IPS-NIHi7 (cell line): ENCODE results near the gene SLCO3A1.
"Not testable (repeated sequence)": the region's sequence is repeated elsewhere in the genome, so short reads cannot be mapped to it uniquely, and the experiment has no call there.

Experiments
- DNase-seq: peaks from one replicate; pipeline ENCODE4 v3.0.0; 2012; ENCODE audit warnings: mixed read lengths; ENCODE audit errors: extremely low spot score

Gene SLCO3A1

DNA sequence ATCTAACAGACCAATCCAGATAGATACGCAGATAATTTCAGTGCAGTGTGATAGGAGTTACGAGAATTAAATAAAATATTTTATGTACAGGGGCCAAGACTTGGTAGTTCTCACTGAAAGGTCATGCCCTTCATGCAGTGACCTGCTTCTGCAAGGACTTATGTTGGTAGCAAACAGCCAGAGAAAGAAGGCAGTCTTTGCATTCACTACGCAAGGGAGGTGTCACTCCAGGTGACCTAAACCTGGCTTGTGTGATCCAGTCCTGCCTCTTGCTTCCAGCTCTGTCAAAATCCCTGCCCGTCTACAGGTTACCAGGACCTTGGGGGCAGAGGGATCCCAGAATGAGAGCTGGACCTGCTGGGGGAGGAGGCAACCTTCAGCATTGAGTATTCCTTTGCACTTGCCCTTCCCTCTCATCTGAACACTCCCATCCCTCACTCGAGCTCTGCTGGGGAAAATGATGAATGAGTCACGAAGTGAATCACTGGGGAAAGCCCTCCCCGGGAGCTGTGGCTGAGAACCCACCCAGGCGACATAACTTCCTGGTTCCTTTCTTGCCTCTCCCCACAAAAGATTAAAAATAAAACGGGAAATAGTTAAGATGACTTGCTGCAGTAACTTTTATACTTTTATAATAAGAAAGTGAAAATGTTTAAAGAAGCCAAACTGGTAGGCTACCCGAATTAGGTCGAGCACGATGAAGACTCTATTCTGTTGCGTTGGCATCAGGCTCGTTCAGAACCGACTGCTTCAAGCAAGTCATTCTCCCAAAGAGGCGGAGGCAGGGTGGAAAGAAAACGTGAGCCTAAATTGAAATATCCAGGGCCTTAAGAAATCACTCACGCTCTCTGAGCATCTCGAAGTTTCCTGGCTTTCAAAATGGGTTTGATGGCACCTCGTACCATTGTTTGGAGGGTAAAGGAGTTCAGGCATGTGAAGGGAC is 216.1 kb downstream of the SLCO3A1 start:
- DNase-seq, result peak; percentile 29

DNA sequence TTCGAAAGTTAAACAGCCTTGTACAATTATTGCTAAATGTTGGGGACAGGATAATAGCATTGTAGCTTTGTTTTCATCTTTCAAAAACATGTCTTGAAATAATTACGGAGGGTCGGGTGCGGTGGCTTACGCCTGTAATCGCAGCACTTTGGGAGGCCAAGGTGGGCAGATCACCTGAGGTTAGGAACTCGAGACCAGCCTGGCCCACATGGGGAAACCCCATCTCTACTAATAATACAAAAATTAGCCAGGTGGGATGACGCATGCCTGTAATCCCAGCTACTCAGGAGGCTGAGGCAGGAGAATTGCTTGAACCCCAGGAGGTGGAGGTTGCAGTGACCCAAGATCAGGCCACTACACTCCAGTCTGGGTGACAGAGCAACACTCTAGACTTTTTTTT is 216.7 kb downstream of the SLCO3A1 start:
- DNase-seq, result not testable (repeated sequence)

DNA sequence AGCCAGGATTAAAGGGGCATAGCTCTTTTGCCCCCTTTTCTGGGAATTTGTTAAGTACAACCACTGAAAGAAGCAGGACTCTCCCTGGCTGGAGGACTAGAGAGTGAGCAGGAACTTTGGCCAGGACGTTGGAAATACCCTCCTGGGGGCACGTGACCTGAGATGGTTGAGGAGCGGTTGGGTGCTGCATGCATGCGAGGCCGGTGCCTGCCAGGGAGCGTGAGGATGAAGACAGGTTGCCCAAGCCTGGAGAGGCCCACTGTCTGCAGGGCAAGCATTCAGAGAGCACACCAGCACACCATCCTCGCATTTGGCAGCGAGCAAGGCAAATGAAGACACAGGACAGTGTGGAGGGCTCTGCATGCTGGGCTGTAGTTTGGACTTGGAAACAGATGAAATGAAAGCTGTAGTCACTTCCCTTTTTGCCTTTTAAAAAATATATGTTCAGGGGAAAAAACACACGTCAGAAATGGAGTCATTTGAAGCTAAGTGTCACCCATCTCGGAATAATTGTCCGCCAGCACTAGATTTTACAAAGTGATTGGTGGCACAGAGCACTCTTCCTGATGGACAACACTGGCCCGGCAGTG is 217.6 kb downstream of the SLCO3A1 start:
- no peak for DNase-seq

DNA sequence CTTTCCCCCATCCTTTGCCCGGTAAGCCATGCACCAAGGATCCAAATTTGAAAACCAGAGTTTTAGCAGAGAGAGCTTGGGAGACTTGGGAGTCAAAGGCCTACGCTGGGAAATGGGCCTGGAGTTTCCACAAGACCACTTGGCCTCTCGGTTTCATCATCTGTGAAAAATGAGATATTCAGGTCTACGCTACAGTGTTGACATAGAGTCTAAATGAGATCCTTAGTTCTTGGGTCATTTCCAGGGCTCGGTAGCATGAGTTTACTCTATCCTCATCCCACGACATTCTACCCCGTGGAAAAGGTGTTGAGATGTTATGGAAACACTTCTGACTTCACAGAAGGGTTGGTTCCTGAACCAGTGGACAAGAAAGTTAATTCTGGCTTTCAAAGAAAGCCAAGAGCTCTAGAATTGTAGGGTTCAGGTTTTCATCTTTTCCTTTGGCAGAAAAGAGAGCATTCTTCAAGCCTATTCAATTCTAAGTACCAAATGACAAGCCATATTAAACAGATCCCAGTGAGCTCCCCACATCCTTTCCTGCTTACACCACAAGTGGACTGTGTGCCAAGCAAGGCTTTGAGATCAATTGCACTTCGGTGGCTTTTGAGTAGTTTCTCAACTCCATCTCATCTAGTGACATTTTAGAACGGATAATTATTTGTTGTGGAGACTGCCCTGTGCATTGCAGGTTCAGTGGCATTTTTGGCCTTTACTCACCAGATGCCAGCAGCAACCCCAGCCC is 219.7 kb downstream of the SLCO3A1 start:
- DNase-seq, result no peak

DNA sequence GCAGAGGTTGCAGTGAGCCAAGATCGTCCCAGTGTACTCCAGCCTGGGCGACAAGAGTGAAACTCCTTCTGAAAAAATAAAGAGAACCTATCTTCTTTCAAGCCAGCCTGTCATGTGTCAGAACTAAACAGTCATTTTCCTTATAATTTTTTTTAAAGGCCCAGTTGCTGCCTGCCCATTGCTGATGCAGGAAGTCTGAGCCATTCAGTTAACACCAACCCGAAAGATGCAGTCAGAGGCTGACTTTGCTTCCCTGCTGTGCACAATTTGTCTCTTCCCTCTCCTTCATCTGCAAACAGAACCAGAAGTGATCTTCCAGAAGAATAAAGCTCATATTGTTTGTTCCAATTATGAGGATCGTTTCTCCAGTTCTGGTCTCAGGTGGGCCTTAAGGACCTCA is 220.6 kb downstream of the SLCO3A1 start:
- DNase-seq, result no peak

DNA sequence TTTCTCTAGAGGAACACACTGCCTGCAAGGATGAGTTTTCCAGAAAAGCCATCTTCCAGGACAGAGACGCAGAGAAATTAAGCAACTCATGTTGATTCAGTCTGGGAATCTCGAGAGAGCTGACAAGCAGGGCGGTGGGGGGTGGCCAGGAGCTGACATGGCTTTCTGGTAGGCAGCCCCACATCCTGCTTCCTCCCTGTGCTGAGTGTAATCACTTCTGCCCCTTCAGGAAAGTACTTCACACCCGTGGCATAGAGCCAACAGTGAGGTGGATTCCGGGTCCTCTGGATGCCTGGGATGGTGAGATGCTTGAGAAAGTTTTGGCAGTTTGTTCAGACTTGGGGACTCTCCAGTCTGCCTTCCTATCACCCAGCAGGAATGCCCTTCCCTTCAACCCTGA is 221.1 kb downstream of the SLCO3A1 start:
- no peak for DNase-seq

DNA sequence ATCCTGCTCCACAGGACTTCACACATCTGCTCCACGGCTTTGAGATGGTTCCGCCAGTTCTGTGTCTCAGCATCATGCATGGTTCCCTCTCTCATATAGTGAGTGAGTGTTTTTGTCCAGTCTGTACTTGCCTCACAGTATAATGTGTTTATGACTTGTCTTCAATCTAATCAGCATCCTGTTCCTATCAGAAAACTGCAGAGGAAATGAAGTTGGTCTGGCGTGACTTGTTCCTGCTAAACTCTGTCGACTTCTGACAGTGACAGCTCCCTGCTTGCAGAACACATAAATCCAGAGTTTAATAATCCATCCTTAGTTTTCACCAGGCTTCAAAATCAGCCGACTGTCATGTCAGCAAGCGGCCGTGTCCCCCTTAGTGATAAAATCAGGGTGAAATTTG is 222.3 kb downstream of the SLCO3A1 start:
- no peak for DNase-seq

DNA sequence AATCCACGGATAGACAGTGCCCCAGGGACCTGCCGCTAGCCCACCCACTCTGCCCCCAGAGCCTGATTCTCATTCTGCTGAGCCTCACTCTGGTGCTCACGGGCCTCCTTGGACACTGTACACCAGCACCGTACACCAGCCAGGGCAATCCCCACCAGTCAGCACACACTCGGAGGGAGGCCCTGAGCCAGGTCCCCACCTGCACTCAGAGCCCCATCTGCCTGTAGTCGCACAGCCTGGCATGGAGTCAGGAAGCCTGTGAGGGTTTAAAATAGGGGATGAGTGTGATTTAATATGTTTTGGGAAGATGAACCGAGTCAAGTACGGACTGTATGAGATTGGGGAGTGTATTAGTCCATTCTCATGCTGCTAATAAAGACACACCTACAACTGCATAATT is 223.0 kb downstream of the SLCO3A1 start:
- no peak for DNase-seq

DNA sequence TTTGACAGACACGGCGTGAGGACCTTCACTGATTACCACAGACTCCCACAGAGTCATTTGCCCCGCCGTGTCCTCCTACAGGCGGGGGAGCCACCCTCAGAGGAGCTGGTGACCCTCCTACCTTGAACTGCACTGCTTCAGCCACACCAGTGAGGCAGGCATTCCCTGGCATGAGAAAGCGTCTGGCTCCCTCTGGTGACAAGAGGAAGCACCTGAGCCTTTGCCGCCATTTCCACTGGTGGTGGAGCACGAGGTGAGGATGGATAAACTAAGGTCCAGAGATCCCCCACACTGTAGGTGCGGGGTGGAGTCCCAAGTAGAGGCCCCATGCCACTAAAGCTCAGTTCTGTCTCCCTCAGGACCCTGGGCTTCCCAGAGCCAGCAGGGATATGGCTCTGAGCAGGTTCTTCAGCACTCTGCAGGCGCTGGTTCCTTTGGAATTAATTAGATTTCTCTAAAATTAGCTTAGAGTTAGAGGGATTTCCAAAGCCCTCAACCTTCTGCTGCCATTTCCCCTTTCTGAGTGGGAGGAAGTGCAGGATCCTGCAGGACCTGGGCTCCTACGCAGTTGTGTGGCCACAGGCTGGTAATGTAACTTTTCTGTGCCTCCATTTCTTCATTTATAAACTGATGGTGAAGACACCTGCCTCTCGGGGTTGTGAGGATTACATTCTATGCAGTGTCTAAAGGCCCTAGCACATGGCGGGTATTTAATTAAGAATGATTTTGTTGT is 224.0 kb downstream of the SLCO3A1 start:
- DNase-seq, result peak; percentile 83

DNA sequence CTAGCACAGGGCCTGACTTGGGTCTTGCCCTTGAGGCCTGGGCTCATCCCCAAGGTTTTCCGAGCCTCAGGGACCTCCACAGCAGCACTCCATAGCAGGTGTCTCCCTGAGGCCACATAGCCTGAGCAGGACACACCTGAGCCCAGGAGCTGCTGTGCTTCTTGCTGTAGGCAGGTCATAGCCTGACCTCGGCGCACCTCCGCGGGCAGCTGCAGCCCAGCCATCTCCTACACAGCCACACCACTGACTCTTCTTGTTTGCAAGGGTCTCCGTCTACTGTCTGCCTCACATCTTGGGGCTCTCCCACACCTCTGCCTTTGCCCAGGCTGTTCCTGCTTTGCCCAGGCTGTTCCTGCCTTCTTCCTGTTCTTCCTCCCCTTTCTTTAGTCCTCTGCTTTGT is 224.8 kb downstream of the SLCO3A1 start:
- DNase-seq, result no peak

DNA sequence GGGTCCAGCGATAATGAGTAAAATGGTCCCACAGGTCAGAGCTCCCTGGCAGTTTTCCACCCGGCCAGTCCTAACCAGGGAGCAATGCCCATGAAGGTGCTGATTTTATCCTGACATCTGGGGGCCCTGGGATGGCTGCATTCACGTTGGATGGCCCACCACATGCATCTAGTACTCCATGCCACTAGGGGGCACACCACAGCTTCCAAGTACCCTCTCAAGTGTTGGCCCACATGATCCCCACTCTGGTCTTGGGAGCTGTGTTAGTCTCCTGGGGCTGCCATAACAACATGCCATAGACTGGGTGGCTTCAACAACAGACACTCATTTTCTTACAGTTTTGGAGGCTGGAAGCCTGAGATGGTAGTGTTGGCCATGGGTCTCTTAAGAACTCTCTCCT is 225.5 kb downstream of the SLCO3A1 start:
- DNase-seq, result peak; percentile 46

DNA sequence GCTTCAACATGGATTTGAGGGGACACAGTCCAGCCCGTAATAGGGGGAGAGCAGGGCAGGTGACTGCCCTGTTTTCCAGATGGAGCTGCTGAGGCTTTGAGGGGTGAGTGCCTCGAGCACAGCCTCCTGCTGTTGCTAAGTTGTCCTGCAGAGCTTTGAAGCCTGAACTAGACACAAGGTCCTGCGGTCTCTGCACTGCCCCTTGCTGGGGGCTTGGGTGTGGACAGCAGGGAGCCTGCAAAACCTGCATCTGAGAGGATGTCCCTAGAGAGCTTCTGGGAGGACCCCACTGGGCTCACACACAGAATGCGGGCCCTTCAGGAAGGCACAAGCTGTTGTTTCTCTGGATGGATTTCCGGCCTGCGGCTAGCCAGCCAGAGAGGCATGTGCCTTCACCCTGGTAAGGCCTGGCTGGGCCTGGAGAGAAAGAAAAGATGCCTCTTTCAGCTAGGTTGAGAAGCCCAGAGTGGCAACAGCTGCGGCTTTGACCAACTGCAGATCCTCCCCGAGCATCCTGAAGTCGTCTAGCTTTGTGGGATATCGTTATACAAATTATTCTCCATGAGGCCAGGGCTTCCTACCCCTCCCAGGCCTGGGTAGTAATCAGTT is 226.2 kb downstream of the SLCO3A1 start:
- DNase-seq, result no peak

DNA sequence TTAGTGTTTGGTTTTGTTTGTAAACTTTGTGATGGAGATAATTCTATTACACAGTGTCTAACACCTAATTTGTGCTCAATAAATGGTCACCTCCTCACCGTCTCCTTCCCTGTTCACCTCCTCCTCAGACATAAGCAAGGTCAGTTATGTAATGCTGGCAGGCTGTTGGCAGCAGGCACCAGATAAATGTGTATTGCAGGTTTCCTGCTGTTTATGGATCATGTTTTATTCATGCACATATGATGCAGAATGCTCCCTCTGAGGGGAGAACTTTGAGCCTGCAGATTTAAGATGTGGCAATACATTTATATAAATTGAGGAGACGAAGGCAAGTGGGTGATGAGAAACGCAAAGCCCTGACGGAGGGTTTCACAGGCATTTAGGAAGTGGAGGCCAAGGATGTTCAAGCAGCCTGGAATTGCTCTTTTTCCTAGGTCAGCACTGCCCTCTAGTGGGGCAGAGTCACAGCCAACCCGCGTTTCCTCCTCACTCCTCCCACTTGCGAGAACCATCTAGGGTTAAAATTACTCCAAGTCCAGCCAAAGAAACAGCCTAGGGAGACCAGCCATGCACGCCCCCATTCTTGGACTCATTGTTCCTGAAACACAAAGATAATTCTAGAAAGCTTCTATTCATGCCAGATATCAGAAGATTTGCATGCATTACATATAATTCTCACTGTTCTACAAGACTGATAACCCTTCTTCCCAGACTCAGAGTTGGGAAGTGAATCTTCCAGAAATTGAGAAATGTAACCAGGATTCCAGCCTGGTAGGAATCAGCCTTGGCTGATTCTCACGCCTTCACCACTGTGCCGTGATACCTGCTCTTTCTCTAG is 228.7 kb downstream of the SLCO3A1 start:
- peak; percentile 79 for DNase-seq

DNA sequence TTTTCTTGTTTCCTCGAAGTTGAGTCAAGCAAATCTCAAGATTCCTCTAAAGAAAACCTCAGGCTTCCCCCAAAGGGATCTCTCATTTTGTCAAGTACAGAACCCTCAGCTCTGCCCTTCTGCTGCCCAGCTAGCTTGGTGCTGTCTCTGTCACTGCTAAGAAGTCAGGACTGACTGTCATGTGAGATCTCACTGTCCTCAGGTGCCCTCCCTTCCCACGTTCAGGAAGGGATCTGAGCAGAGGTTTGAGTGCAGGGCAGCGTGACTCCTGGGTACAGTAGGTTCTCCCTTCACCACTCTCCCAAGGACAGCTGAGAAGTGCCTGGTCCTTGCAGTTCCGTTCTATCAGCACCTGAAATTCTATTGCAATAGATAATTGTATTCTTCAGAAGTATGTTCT is 229.7 kb downstream of the SLCO3A1 start:
- DNase-seq, result no peak

DNA sequence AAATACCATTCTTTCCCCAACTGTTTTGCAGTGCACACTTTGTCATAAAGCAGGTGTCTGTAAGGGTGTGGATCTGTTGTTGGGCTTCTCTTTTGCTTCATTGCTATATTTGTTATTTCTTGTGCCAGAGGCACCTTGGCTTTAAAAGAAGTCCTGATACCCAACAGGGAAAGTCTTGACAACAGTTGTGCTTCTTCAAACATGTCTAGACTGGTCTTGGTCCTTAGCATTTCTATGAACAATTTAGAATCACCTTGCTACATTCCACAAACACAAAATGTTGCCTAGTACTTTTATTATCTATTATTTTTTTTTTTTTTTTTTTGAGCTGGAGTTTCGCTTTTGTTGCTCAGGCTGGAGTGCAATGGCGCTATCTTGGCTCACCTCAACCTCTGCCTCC is 233.7 kb downstream of the SLCO3A1 start:
- DNase-seq, result no peak

DNA sequence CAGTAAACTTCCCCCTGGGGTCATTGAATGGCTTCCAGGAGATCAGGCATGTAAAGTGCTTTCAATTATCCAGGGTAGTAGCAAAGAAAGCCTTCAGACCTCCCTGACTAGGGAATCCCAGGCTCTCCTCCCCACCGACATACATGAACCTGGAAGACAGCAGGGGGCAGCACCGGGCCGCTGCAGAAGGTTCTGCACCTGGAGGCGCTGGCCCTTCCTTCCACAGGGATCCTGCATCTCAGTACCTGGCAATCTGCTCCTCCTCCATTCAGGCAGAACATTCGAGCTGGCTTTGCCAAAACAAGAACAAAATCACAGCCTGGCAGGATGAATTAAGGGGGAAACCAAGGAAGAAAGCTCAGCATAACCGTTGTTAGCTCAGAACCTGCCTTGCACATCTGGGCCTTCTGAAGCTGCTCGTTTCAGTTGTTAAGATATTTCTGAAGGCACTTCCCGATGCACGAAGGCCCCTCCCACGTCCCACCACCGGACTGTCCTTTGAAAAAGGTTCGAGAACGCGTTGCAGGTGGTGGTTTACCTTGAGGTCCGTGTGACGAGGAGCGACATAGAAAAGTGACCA is 237.7 kb downstream of the SLCO3A1 start:
- peak; percentile 82 for DNase-seq

DNA sequence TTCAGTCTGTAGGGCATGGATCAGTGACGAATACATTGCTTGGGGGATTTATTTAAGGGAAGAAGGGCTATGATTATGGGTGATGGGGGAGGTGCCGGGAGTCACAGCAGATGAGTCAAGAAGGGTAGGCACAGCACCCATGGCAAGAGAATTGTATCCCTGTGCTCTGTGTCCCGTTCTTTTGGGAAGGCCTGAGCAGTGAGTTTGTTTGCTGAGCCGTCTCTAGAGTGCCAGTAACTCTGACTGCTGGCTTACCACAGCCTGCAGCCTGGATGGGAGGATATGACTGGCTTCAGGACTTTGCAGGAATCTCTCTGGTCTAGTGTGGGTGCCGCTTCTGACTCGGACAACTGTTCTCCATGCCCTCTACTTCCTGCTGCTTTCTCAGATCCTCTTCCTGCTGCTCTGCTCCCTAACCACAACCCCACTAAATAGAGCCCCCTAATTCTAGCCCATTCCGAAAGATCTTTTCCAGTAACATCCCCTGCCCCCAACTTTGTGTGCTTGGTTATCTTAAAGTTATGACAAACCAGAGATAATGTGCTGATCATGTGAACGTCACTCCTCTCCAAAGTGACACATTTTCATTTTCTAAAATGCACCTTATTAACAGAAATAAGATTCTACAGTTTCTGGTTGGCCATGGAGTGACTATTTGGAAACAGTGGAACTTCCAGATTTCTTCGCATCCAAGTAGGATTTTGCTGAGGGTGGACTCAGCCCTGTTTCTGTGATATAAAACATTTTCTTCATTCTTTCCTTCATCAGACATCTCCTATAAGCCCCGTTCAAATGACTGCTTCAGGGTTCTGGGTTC is 239.0 kb downstream of the SLCO3A1 start:
- DNase-seq, result no peak

DNA sequence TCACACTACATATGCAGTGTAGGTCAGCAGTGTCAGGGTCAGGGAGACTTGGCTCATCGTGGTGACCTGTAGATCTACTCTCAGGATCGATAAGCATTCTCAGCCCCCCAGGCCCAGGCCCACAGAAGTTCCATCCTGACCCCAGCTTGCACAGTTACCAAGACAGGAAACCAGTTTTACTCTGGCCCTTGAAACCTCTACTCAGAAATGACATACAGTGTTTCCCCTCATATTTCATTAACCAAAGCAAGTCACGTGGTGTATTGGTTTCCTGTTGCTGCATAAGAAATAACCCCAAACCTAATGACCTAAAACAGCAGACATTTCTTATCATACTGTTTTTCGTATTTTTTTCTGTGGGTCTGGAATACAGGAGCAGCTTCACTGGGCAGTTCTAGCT is 242.2 kb downstream of the SLCO3A1 start:
- no peak for DNase-seq

DNA sequence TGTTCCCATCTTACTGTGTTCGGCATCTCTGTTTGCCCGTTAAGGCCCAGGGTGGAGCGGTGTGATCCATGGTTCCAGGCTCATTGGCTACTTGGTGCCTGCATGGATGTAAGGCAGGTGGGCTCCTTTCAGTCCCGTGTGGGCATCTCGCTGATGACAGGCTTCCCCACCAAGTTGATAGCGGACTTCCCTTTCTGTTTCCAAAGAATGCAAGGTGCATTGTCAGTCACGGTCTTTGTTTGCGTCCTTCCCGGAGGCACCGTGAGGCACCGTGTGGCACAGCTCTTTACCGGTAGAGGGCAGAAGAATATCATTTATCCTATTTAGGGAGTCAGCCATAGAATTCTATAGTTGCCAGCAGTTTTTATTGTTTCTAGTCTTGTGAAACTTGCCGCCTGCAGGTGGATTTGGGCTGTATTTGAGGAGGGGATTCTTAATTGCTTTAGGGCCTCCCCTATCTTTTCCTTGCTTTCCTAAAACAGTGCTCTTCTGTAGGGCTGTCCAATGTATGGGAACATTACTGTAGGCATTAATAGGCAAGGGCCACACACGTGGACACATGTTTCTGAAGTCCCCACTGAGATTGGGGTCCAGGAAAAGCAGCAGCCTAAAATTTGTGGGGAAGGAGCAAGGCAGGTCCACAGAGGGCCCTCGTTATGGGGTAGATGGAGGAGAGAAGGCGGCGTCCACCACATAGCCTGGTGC is 244.1 kb downstream of the SLCO3A1 start:
- DNase-seq, result peak; percentile 77
